Measurements from ENCODE around the gene LSAMP. TPM values are rescaled to one million over a fixed set of nuclear protein-coding genes. Genes with fewer than 3 reads are reported as not detected.

LSAMP gene
- total RNA-seq, 1 donor from 2014 or later, result 4.4 TPM

DNA sequence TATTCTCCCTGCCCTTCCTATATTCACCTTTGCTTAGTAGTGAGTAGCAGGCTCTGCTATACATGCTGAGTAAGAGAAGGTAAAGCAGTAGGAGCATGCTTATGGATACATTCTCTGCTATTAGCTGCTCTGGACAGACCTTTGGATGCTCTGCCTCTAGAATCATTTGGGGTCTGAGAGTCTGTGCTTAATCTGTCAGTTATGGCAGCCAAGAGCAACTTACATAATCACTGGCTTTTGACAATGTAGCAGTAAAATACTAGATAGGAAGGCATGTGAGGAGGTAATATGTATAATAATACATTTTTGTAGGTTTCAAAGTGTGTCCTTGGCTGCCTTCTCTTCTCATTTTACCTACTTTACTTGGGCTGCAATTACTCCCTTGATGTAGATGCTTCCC lies 544.3 kb downstream of the LSAMP start:
- no peak for DNase-seq (ENCODE audit: extremely low spot score, unreplicated experiment)
- no peak for TF ChIP-seq CTCF (IDR thresholded peaks at IDR 0.05)
- peaks cover 43% of the 10 kb centered on the region for H3K27me3 Mint-ChIP-seq (ENCODE audit: unreplicated experiment)
- no peaks in the 10 kb centered on the region for H3K9me3 Mint-ChIP-seq (ENCODE audit: unreplicated experiment)
- no peaks in the 10 kb centered on the region for H3K4me1 Mint-ChIP-seq (ENCODE audit: unreplicated experiment)
- H3K27ac Mint-ChIP-seq (ENCODE audit: unreplicated experiment), result no peak overlapping the region
- no peaks in the 10 kb centered on the region for H3K36me3 Mint-ChIP-seq (ENCODE audit: unreplicated experiment)
- no peak overlapping the region for H3K4me3 Mint-ChIP-seq (ENCODE audit: unreplicated experiment)

GRCh38 chr3:115899535-115899934 lies 545.8 kb downstream of the LSAMP start:
- H3K27me3 Mint-ChIP-seq (ENCODE audit: unreplicated experiment), result peaks cover 34% of the 10 kb centered on the region
- no peak overlapping the region for H3K27ac Mint-ChIP-seq (ENCODE audit: unreplicated experiment)
- H3K4me3 Mint-ChIP-seq (ENCODE audit: unreplicated experiment), result no peak overlapping the region
- TF ChIP-seq CTCF (IDR thresholded peaks at IDR 0.05), result no peak
- DNase-seq (ENCODE audit: extremely low spot score, unreplicated experiment), result no peak
- H3K4me1 Mint-ChIP-seq (ENCODE audit: unreplicated experiment), result no peaks in the 10 kb centered on the region
- no peaks in the 10 kb centered on the region for H3K36me3 Mint-ChIP-seq (ENCODE audit: unreplicated experiment)
- no peaks in the 10 kb centered on the region for H3K9me3 Mint-ChIP-seq (ENCODE audit: unreplicated experiment)

- Mint-ChIP-seq H3K9me3 (ENCODE audit: unreplicated experiment) (no peaks in the 10 kb centered on the region), H3K27ac (ENCODE audit: unreplicated experiment) (no peak overlapping the region), H3K4me3 (ENCODE audit: unreplicated experiment) (no peak overlapping the region), H3K4me1 (ENCODE audit: unreplicated experiment) (no peaks in the 10 kb centered on the region), H3K27me3 (ENCODE audit: unreplicated experiment) (peaks cover 31% of the 10 kb centered on the region), H3K36me3 (ENCODE audit: unreplicated experiment) (no peaks in the 10 kb centered on the region)
- DNase-seq (ENCODE audit: extremely low spot score, unreplicated experiment), result no peak
- no peak for TF ChIP-seq CTCF (IDR thresholded peaks at IDR 0.05)
Observed at GRCh38 chr3:115898656-115899410, 546.5 kb downstream of the LSAMP start.

DNA sequence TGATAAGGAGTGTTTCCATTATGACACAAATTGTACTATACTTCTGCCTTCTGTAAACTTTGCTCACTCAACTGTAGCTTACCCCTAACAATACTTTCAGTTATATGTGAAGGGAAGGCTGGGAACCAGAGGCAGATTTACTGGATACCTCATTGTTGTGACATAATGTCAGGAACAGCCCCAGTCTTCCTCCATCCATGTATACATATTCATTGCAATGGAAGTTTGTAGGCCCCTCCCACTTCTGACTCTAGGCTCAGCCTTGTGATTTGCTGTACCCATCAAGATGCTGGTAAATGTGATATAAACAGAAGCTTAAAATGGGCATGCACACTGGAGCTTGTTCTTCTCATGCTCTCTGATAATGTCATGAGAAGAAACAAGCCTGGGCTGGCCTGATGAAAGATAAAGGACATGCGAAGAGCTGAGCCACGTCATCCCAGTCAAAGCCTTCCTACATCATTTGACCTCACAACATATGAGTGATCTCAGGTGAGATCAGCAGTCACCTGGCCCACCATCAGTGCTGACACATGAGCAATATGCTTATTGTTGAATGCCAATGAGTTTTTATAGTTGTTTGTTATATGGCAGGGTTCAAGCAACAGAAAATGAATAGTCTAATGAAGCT lies 554.2 kb downstream of the LSAMP start:
- H3K36me3 Mint-ChIP-seq (ENCODE audit: unreplicated experiment), result no peaks in the 10 kb centered on the region
- DNase-seq (ENCODE audit: extremely low spot score, unreplicated experiment), result no peak
- no peaks in the 10 kb centered on the region for H3K4me1 Mint-ChIP-seq (ENCODE audit: unreplicated experiment)
- no peak for TF ChIP-seq CTCF (IDR thresholded peaks at IDR 0.05)
- peaks cover 10% of the 10 kb centered on the region for H3K27me3 Mint-ChIP-seq (ENCODE audit: unreplicated experiment)
- no peak overlapping the region for H3K27ac Mint-ChIP-seq (ENCODE audit: unreplicated experiment)
- no peak overlapping the region for H3K4me3 Mint-ChIP-seq (ENCODE audit: unreplicated experiment)
- H3K9me3 Mint-ChIP-seq (ENCODE audit: unreplicated experiment), result no peaks in the 10 kb centered on the region

- Mint-ChIP-seq H3K4me3 (ENCODE audit: unreplicated experiment) (no peak overlapping the region), H3K36me3 (ENCODE audit: unreplicated experiment) (no peaks in the 10 kb centered on the region), H3K27me3 (ENCODE audit: unreplicated experiment) (peaks cover 10% of the 10 kb centered on the region), H3K27ac (ENCODE audit: unreplicated experiment) (no peak overlapping the region), H3K9me3 (ENCODE audit: unreplicated experiment) (no peaks in the 10 kb centered on the region), H3K4me1 (ENCODE audit: unreplicated experiment) (no peaks in the 10 kb centered on the region)
- TF ChIP-seq CTCF (IDR thresholded peaks at IDR 0.05), result no peak
- DNase-seq (ENCODE audit: extremely low spot score, unreplicated experiment), result no peak
Observed at GRCh38 chr3:115890579-115890978, 554.7 kb downstream of the LSAMP start.

All from osteocyte (in vitro differentiated cells).